Measurements from ENCODE around the gene TMC2.

DNA sequence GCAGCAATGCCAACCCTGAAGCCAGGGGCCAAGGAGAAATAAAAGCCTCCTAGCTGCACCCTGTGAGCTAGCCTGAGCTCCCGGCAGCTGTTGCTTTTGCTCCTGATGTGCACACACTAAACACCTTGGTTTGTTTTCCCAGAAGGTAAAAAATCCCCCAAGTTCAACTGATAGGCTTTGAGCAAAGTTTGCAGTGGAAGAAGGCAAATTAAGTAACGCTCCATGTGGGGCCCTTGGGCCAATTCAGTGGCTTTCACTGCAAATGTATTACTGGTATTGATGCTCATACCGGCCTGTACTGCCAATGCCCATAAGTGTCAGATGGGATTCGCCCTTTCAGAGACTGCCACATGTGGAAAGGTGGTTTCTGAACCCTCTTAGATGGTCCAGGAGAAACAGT lies 137.1 kb downstream of the TMC2 start:
- TF ChIP-seq KDM1A (IDR thresholded peaks at IDR 0.05; ENCODE audit: borderline replicate concordance, low read length) (no peak), HDAC6 (IDR thresholded peaks at IDR 0.05; ENCODE audit: low read depth, low read length) (no peak), POLR2A (IDR thresholded peaks at IDR 0.05; ENCODE audit: control extremely low read depth in 1 of 2, low read depth in 2 of 2, low read length in 2 of 2) (no peak), SUZ12 (IDR thresholded peaks at IDR 0.05; ENCODE audit: low read length) (no peak)
- TF ChIP-seq, protein P1, sequence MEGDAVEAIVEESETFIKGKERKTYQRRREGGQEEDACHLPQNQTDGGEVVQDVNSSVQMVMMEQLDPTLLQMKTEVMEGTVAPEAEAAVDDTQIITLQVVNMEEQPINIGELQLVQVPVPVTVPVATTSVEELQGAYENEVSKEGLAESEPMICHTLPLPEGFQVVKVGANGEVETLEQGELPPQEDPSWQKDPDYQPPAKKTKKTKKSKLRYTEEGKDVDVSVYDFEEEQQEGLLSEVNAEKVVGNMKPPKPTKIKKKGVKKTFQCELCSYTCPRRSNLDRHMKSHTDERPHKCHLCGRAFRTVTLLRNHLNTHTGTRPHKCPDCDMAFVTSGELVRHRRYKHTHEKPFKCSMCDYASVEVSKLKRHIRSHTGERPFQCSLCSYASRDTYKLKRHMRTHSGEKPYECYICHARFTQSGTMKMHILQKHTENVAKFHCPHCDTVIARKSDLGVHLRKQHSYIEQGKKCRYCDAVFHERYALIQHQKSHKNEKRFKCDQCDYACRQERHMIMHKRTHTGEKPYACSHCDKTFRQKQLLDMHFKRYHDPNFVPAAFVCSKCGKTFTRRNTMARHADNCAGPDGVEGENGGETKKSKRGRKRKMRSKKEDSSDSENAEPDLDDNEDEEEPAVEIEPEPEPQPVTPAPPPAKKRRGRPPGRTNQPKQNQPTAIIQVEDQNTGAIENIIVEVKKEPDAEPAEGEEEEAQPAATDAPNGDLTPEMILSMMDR (IDR thresholded peaks at IDR 0.05; ENCODE audit: control extremely low read depth in 1 of 3, insufficient read depth in 1 of 3, low read depth in 1 of 3, low read length in 3 of 3): no peak

Data from H1 (cell line).